ENCODE measurements around the gene STIM1.

Gene STIM1

GRCh38 chr11:3909901-3910300 is 54.4 kb downstream of the STIM1 start:
- no peak for DNase-seq (ENCODE audit: extremely low read depth, low read depth)
- no peak overlapping the region for H3K4me3 ChIP-seq (replicated peaks; ENCODE audit: low read depth, low read length)
- TF ChIP-seq CTCF (IDR thresholded peaks at IDR 0.05; ENCODE audit: low read depth, low read length, missing control alignments) = no peak

GRCh38 chr11:3911908-3912505 is 56.5 kb downstream of the STIM1 start:
- no peak for TF ChIP-seq CTCF (IDR thresholded peaks at IDR 0.05; ENCODE audit: low read depth, low read length, missing control alignments)
- H3K4me3 ChIP-seq (replicated peaks; ENCODE audit: low read depth, low read length) = no peak overlapping the region
- no peak for DNase-seq (ENCODE audit: extremely low read depth, low read depth)

- DNase-seq (ENCODE audit: extremely low read depth, low read depth) = no peak
- TF ChIP-seq CTCF (IDR thresholded peaks at IDR 0.05; ENCODE audit: low read depth, low read length, missing control alignments) = no peak
- H3K4me3 ChIP-seq (replicated peaks; ENCODE audit: low read depth, low read length) = no peak overlapping the region
These were observed 58.5 kb downstream of the STIM1 start for GRCh38 chr11:3913921-3914320.

DNA sequence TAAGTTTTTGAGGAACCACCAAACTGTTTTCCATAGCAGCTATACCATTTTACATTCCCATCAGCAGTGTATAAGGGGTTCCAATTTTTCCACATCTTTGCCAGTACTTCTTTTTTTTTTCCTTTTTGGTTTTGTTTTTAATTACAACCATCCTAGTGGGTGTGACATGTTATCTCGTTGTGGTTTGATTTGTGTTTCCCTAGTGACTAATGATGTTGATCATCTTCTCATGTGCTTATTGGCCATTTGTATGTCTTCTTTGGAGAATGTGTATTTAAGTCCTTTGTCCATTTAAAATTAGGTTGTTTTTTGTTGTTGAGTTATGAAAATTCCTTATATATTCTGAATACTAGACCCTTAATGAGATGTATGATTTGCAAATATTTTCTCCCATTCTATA is 59.3 kb downstream of the STIM1 start:
- DNase-seq (ENCODE audit: extremely low read depth, low read depth) = no peak
- no peak overlapping the region for H3K4me3 ChIP-seq (replicated peaks; ENCODE audit: low read depth, low read length)
- TF ChIP-seq CTCF (IDR thresholded peaks at IDR 0.05; ENCODE audit: low read depth, low read length, missing control alignments) = no peak

- no peak overlapping the region for H3K4me3 ChIP-seq (replicated peaks; ENCODE audit: low read depth, low read length)
- DNase-seq (ENCODE audit: extremely low read depth, low read depth) = no peak
- no peak for TF ChIP-seq CTCF (IDR thresholded peaks at IDR 0.05; ENCODE audit: low read depth, low read length, missing control alignments)
These were observed 61.5 kb downstream of the STIM1 start for GRCh38 chr11:3916962-3917361.

- H3K4me3 ChIP-seq (replicated peaks; ENCODE audit: low read depth, low read length) = no peak overlapping the region
- peak; percentile 44 for DNase-seq (ENCODE audit: extremely low read depth, low read depth)
- no peak for TF ChIP-seq CTCF (IDR thresholded peaks at IDR 0.05; ENCODE audit: low read depth, low read length, missing control alignments)
These were observed 64.8 kb downstream of the STIM1 start for GRCh38 chr11:3920148-3920852.
